ENCODE results near the gene COL4A1. TPM values are rescaled to one million over a fixed set of nuclear protein-coding genes. Genes with fewer than 3 reads are reported as not detected.

Gene COL4A1
- total RNA-seq, 1 donor from 2014 or later = 2,489 TPM

DNA sequence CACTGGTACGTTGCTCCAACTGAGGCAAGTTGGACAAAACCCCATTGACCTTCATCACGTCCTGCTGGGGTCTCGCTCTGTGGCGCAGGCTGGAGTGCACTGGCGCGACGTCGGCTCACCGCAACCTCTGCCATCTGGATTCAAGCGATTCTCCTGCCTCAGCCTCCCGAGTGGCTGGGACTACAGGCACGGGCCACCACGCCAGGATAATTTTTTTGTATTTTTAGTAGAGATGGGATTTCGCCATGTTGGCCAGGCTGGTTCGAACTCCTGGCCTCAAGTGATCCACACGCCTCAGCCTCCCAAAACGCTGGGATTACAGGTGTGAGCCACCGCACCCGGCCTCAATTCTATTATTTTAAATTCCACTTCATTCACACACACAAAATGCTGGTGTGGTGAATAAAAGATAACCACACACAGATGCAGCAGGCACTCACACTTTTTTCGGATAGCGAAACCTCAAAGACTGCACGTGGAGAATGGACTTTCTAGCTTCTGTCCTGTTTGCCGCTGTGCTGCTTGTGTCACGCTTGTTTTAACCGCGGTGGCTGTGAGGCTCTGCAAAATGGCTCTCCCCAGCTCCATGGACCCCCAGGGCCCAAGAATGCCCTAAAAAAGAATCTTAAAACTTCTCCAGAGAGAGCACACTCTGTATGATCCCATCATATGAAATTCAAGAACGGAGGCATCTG, 58.4 kb downstream of the COL4A1 start:
- H3K79me2 ChIP-seq (ENCODE audit: insufficient read depth, low read length) = peaks cover 75% of the 10 kb centered on the region
- Mint-ChIP-seq H3K4me3 (ENCODE audit: unreplicated experiment) (peak overlapping the region; percentile 23), H3K36me3 (ENCODE audit: low read depth, unreplicated experiment) (peaks cover 32% of the 10 kb centered on the region), H3K9me3 (ENCODE audit: unreplicated experiment) (no peaks in the 10 kb centered on the region), H3K4me1 (ENCODE audit: low read depth, unreplicated experiment) (peaks cover 57% of the 10 kb centered on the region), H3K27ac (ENCODE audit: unreplicated experiment) (no peak overlapping the region), H3K27me3 (ENCODE audit: low read depth, unreplicated experiment) (no peaks in the 10 kb centered on the region)
- no peaks in the 10 kb centered on the region for H3K27me3 ChIP-seq (ENCODE audit: insufficient read depth, low read length)
- DNase-seq (ENCODE audit: low read depth) (no peak), FAIRE-seq (no peak)
- peak overlapping the region; percentile 17 for H3K4me2 ChIP-seq (ENCODE audit: low read length)
- H3K27ac ChIP-seq (ENCODE audit: low read depth, low read length) = peak overlapping the region; percentile 60
- H3K9me3 ChIP-seq (ENCODE audit: insufficient read depth, low read depth, low read length) = no peaks in the 10 kb centered on the region
- H3K9ac ChIP-seq (ENCODE audit: low read length) = peak overlapping the region; percentile 36
- TF ChIP-seq, protein P1, sequence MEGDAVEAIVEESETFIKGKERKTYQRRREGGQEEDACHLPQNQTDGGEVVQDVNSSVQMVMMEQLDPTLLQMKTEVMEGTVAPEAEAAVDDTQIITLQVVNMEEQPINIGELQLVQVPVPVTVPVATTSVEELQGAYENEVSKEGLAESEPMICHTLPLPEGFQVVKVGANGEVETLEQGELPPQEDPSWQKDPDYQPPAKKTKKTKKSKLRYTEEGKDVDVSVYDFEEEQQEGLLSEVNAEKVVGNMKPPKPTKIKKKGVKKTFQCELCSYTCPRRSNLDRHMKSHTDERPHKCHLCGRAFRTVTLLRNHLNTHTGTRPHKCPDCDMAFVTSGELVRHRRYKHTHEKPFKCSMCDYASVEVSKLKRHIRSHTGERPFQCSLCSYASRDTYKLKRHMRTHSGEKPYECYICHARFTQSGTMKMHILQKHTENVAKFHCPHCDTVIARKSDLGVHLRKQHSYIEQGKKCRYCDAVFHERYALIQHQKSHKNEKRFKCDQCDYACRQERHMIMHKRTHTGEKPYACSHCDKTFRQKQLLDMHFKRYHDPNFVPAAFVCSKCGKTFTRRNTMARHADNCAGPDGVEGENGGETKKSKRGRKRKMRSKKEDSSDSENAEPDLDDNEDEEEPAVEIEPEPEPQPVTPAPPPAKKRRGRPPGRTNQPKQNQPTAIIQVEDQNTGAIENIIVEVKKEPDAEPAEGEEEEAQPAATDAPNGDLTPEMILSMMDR (IDR thresholded peaks at IDR 0.05; ENCODE audit: insufficient read depth, low read depth, low read length) = no peak
- no peak for TF ChIP-seq EZH2 (IDR thresholded peaks at IDR 0.05; ENCODE audit: insufficient read depth, low read length)
- no peak overlapping the region for H2AFZ ChIP-seq (ENCODE audit: low read depth, low read length)
- peaks cover 62% of the 10 kb centered on the region for H3K4me1 ChIP-seq (ENCODE audit: insufficient read depth, low read length)
- H4K20me1 ChIP-seq (ENCODE audit: insufficient read depth, low read length) = peaks cover 31% of the 10 kb centered on the region
- no peak overlapping the region for H3K4me3 ChIP-seq (ENCODE audit: insufficient read depth, low read depth, low read length)
- peaks cover 20% of the 10 kb centered on the region for H3K36me3 ChIP-seq (ENCODE audit: insufficient read depth, low read length)

GRCh38 chr13:110246530-110246929, 60.4 kb downstream of the COL4A1 start:
- Mint-ChIP-seq H3K36me3 (ENCODE audit: low read depth, unreplicated experiment) (peaks cover 40% of the 10 kb centered on the region), H3K4me1 (ENCODE audit: low read depth, unreplicated experiment) (peaks cover 64% of the 10 kb centered on the region), H3K4me3 (ENCODE audit: unreplicated experiment) (peak overlapping the region; percentile 22), H3K27me3 (ENCODE audit: low read depth, unreplicated experiment) (no peaks in the 10 kb centered on the region), H3K27ac (ENCODE audit: unreplicated experiment) (peak overlapping the region; percentile 88), H3K9me3 (ENCODE audit: unreplicated experiment) (no peaks in the 10 kb centered on the region)
- DNase-seq (ENCODE audit: low read depth) (no peak), FAIRE-seq (no peak)
- Histone ChIP-seq H3K9me3 (ENCODE audit: insufficient read depth, low read depth, low read length) (no peaks in the 10 kb centered on the region), H3K4me1 (ENCODE audit: insufficient read depth, low read length) (peaks cover 62% of the 10 kb centered on the region), H3K79me2 (ENCODE audit: insufficient read depth, low read length) (peaks cover 89% of the 10 kb centered on the region), H4K20me1 (ENCODE audit: insufficient read depth, low read length) (peaks cover 39% of the 10 kb centered on the region), H3K27me3 (ENCODE audit: insufficient read depth, low read length) (no peaks in the 10 kb centered on the region), H3K9ac (ENCODE audit: low read length) (no peak overlapping the region), H2AFZ (ENCODE audit: low read depth, low read length) (no peak overlapping the region), H3K4me2 (ENCODE audit: low read length) (peak overlapping the region; percentile 32), H3K27ac (ENCODE audit: low read depth, low read length) (peak overlapping the region; percentile 23), H3K4me3 (ENCODE audit: insufficient read depth, low read depth, low read length) (no peak overlapping the region), H3K36me3 (ENCODE audit: insufficient read depth, low read length) (peaks cover 23% of the 10 kb centered on the region)
- TF ChIP-seq, protein P1 (IDR thresholded peaks at IDR 0.05; ENCODE audit: insufficient read depth, low read depth, low read length) = no peak
- TF ChIP-seq EZH2 (IDR thresholded peaks at IDR 0.05; ENCODE audit: insufficient read depth, low read length) = no peak

DNA sequence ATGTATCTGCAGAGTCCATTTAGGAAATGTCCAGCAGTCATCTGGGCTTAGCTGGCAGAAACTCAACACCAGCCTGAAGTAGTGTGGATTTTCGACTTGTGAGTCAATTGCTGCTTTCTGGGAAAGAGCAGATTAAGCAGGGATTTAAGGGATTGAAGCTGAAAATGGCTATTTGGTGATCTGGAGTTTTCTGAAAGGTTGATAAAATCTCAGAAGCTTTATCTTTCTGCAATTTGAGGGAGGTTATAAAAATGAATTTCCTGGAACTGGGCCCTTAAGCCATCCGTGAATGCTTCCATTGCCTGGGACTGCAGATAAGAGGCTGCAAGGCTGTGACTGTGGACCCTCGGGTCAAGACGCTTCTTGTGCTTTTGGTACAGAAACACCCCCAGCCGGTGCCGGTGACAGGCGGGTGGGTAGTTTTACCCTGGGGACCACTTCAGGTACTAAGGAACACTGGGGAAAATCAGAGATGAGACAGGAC, 61.5 kb downstream of the COL4A1 start:
- Histone ChIP-seq H3K27ac (ENCODE audit: low read depth, low read length) (no peak overlapping the region), H3K9me3 (ENCODE audit: insufficient read depth, low read depth, low read length) (no peaks in the 10 kb centered on the region), H3K79me2 (ENCODE audit: insufficient read depth, low read length) (peaks cover 80% of the 10 kb centered on the region), H2AFZ (ENCODE audit: low read depth, low read length) (no peak overlapping the region), H4K20me1 (ENCODE audit: insufficient read depth, low read length) (peaks cover 36% of the 10 kb centered on the region), H3K4me1 (ENCODE audit: insufficient read depth, low read length) (peaks cover 54% of the 10 kb centered on the region), H3K9ac (ENCODE audit: low read length) (no peak overlapping the region), H3K4me3 (ENCODE audit: insufficient read depth, low read depth, low read length) (no peak overlapping the region), H3K36me3 (ENCODE audit: insufficient read depth, low read length) (peaks cover 23% of the 10 kb centered on the region), H3K27me3 (ENCODE audit: insufficient read depth, low read length) (no peaks in the 10 kb centered on the region), H3K4me2 (ENCODE audit: low read length) (peak overlapping the region; percentile 10)
- FAIRE-seq = no peak
- Mint-ChIP-seq H3K27ac (ENCODE audit: unreplicated experiment) (peak overlapping the region; percentile 24), H3K36me3 (ENCODE audit: low read depth, unreplicated experiment) (peaks cover 36% of the 10 kb centered on the region), H3K4me1 (ENCODE audit: low read depth, unreplicated experiment) (peaks cover 60% of the 10 kb centered on the region), H3K27me3 (ENCODE audit: low read depth, unreplicated experiment) (no peaks in the 10 kb centered on the region), H3K4me3 (ENCODE audit: unreplicated experiment) (peak overlapping the region; percentile 62), H3K9me3 (ENCODE audit: unreplicated experiment) (no peaks in the 10 kb centered on the region)
- peak; percentile 60 for DNase-seq (ENCODE audit: low read depth)
- TF ChIP-seq, protein P1 (IDR thresholded peaks at IDR 0.05; ENCODE audit: insufficient read depth, low read depth, low read length) = no peak
- TF ChIP-seq EZH2 (IDR thresholded peaks at IDR 0.05; ENCODE audit: insufficient read depth, low read length) = no peak
